HG03469 (cell line): ENCODE measurements around the gene RNF115.
"Not testable (repeated sequence)": the region's sequence is repeated elsewhere in the genome, so short reads cannot be mapped to it uniquely, and the experiment has no call there.

ENCODE experiments used
- ATAC-seq: cut with Tn5 transposase; IDR thresholded peaks from one replicate; pipeline ENCODE4 v1.9.1; 2021; ENCODE audit warnings: mild to moderate bottlenecking, moderate library complexity, moderate number of reproducible peaks; ENCODE audit not compliant: unreplicated experiment

RNF115 gene

GRCh38 chr1:145782272-145783099 lies 41.4 kb downstream of the RNF115 start:
- ATAC-seq: no peak

GRCh38 chr1:145778146-145778540 lies 45.8 kb downstream of the RNF115 start:
- ATAC-seq: no peak

- ATAC-seq: no peak
Measured at GRCh38 chr1:145777357-145778145, 46.3 kb downstream of the RNF115 start.

- no peak for ATAC-seq
Measured at GRCh38 chr1:145773423-145773822, 50.5 kb downstream of the RNF115 start.

DNA sequence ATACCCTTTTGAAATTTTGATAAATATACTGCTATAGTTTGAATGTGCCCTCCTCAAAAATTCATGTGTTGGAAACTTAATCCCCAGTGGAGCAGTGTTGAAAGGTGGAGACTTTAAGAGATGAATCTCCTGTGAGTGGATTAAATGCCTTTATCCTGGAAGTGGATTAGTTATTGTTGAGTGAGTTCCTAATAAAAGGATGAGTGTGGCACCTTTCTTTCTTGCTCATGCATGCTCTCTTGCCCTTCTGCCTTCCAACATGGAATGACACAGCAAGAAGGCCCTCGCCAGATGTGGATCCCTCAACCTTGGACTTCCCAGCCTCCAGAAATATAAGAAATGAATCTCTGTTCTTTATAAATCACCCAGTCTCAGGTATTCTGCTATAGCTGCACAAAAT lies 52.8 kb downstream of the RNF115 start:
- no peak for ATAC-seq

DNA sequence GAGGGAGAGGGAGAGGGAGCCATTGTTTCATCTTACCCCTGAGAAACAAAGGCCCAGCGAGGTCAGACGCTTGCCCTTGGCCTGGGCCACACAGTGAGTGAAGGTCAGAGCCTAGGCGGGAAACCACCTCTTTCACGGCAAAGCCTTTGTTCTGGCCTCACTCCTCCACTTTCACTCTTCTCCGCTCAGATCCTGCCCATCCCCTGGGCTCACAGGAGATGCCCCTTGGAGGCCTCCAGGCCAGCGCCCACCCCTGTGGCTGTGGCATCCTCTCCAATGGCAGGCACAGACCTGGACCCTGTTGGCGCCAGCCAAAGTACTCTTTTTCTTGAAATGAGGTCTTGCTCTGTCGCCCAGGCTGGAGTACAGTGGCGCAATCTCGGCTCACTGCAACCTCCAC lies 55.9 kb downstream of the RNF115 start:
- not testable (repeated sequence) for ATAC-seq

DNA sequence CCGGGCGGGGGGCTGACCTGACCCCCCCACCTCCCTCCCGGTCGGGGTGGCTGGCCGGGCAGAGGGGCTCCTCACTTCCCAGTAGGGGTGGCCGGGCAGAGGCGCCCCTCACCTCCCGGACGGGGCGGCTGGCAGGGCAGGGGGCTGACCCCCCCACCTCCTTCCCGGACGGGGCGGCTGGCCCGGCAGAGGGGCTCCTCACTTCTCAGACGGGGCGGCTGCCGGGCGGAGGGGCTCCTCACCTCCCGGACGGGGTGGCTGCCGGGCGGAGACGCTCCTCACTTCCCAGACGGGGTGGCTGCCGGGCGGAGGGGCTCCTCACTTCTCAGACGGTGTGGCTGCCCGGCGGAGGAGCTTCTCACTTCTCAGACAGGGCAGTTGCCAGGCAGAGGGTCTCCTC lies 57.0 kb downstream of the RNF115 start:
- not testable (repeated sequence) for ATAC-seq

GRCh38 chr1:145765585-145766360 lies 58.1 kb downstream of the RNF115 start:
- ATAC-seq: not testable (repeated sequence)

DNA sequence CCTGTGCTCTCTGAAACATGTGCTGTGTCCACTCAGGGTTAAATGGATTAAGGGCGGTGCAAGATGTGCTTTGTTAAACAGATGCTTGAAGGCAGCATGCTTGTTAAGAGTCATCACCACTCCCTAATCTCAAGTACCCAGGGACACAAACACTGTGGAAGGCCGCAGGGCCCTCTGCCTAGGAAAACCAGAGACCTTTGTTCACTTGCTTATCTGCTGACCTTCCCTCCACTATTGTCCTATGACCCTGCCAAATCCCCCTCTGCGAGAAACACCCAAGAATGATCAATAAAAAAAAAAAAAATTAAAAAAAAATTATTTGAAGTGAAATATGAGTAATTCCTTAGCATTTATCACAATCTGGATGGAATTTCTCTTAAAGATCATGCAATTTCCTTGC lies 58.8 kb downstream of the RNF115 start:
- not testable (repeated sequence) for ATAC-seq

DNA sequence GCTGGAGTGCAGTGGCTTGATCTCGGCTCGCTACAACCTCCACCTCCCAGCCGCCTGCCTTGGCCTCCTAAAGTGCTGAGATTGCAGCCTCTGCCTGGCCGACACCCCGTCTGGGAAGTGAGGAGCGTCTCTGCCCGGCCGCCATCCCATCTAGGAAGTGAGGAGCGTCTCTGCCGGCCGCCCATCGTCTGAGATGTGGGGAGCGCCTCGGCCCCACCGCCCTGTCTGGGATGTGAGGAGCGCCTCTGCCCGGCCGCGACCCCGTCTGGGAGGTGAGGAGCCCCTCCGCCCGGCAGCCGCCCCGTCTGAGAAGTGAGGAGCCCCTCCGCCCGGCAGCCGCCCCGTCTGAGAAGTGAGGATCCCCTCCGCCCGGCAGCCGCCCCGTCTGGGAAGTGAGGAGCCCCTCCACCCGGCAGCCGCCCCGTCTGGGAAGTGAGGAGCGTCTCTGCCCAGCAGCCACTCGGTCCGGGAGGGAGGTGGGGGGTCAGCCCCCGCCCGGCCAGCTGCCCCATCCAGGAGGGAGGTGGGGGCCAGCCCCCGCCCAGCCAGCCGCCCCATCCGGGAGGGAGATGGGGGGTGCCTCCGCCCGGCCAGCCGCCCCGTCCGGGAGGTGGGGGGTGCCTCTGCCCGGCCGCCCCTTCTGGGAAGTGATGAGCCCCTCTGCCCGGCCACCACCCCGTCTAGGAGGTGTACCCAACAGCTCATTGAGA lies 59.5 kb downstream of the RNF115 start:
- not testable (repeated sequence) for ATAC-seq

DNA sequence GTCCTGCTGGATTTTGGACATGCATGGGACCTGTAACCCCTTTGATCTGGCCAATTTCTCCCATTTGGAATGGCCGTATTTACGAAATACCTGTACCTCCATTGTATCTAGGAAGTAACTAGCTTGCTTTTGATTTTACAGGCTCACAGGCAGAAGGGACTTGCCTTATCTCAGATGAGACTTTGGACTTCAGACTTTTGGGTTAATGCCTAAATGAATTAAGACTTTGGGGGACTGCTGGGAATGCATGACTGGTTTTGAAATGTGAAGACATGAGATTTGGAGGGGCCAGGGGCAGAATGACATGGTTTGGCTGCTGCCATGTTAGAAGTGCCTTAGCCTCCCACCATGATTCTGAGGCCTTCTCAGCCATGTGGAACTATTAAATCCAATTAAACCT lies 61.9 kb downstream of the RNF115 start:
- ATAC-seq: not testable (repeated sequence)

DNA sequence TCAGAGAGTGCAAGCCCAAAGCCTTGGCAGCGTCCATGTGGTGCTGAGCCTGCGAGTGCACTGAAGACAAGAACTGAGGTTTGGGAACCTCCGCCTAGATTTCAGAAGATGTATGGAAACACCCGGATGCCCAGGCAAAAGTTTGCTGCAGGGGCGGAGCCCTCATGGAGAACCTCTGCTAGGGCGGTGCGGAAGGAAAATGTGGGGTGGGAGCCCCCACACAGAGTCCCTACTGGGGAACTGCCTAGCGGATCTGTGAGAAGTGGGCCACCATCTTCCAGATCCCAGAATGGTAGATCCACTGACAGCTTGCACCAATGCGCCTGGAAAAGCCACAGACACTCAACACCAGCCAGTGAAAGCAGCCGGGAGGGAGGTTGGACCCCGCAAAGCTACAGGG lies 62.4 kb downstream of the RNF115 start:
- not testable (repeated sequence) for ATAC-seq

DNA sequence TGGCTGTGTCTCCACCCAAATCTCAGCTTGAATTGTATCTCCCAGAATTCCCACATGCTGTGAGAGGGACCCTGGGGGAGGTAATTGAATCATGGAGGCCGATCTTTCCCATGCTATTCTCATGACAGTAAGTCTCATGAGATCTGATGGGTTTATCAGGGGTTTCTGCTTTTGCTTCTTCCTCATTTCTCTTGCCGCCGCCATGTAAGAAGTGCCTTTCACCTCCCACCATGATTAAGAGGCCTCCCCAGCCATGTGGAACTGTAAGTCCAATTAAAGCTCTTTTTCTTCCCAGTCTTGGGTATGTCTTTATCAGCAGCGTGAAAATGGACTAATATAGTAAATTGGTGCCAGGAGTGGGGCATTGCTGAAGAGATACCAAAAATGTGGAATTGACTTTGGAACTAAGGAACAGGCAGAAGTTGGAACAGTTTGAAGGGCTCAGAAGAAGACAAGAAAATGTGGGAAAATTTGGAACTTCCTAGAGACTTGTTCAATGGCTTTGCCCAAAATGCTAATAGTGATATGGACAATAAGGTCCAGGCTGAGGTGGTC lies 63.4 kb downstream of the RNF115 start:
- not testable (repeated sequence) for ATAC-seq

GRCh38 chr1:145759721-145760120 lies 64.2 kb downstream of the RNF115 start:
- ATAC-seq: no peak

- ATAC-seq: no peak
Measured at GRCh38 chr1:145758575-145758974, 65.3 kb downstream of the RNF115 start.

GRCh38 chr1:145758116-145758515 lies 65.8 kb downstream of the RNF115 start:
- ATAC-seq: no peak

DNA sequence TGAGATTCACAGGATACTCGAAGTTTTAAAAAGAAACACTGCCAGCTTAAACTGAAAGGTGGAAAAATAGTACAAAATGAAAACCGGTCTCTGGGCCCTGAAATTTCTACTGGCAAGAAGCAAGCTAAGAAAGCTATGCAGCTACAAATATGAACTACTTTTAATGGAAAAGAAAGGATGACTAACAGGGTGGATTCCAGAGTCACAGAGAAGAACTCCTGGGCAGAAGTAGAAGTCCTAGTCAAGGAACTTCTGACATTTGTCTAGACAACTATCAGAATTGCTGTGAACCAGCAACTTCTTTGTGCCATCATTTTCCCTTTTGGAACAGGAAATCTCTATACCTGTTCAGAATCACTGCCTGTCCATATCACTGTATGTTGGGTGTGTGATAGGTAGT lies 66.5 kb downstream of the RNF115 start:
- no peak for ATAC-seq

GRCh38 chr1:145751491-145752037 lies 72.3 kb downstream of the RNF115 start:
- ATAC-seq: no peak

DNA sequence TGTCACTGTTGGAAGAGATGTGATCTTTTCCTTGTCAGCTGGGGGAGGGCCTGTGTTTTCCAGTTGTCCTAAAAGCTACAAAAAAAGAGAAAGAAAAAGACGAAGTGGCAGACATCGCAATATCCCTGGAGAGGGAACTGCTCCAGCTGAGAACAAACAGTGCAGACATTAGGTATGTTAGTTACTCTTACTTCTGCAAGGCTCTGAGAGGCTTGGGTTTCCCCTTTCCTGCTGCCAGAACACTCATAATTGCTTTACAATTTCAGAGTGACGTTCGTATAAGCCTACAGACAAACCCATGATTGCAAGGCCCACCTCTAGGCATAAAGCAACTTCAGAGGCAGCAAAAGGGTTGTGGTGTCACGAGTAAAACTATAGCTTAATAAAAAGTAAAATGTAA lies 73.5 kb downstream of the RNF115 start:
- no peak for ATAC-seq
